CD4-positive, alpha-beta memory T cell (primary cell): ENCODE results near the gene EPHA1. TPM values are rescaled to one million over a fixed set of nuclear protein-coding genes. Genes with fewer than 3 reads are reported as not detected.

Experiments
- CTCF ChIA-PET: fragments of 350-600 bp; sonication (Branson Sonifier 250); formaldehyde crosslinking; loops from one replicate; lab custom pipeline; 2021; ENCODE audit warnings: inconsistent platforms; ENCODE audit not compliant: partially characterized antibody; lab: Charles Lee
- POLR2A ChIA-PET: fragments of 350-600 bp; sonication (Branson Sonifier 250); formaldehyde crosslinking; loops from one replicate; lab custom pipeline; 2021; ENCODE audit not compliant: partially characterized antibody; lab: Charles Lee
- DNase-seq, 5 donors: peaks; one replicate each; pipeline versions ENCODE4 v3.0.0 to v3.0.0-alpha.2; 2020 to 2022; ENCODE audit warnings: mixed read lengths in 1 of 5
- H3K27ac ChIP-seq: one replicate; pipeline ENCODE4 v1.7.0; 2013; ENCODE audit warnings: low read depth, low read length
- H3K27me3 ChIP-seq: 2 replicates; pipeline ENCODE4 v1.7.0; 2013; ENCODE audit warnings: mild to moderate bottlenecking, low read length, moderate library complexity; ENCODE audit not compliant: insufficient read depth
- H3K36me3 ChIP-seq: 2 replicates; pipeline ENCODE4 v1.7.0; 2013; ENCODE audit warnings: mild to moderate bottlenecking, low read length, moderate library complexity; ENCODE audit not compliant: insufficient read depth
- H3K4me1 ChIP-seq: 2 replicates; pipeline ENCODE4 v1.7.0; 2013; ENCODE audit warnings: mild to moderate bottlenecking, low read length, moderate library complexity; ENCODE audit not compliant: insufficient read depth
- H3K4me3 ChIP-seq, 2 donors: one replicate each; pipeline ENCODE4 v1.7.0; 2013; ENCODE audit warnings: low read length in 2 of 2, mild to moderate bottlenecking in 1 of 2
- H3K9me3 ChIP-seq, 2 donors: one replicate each; pipeline ENCODE4 v1.7.0; 2013; ENCODE audit warnings: low read length in 2 of 2, control low read depth in 1 of 2; ENCODE audit not compliant: control insufficient read depth in 1 of 2
- H3K27ac Mint-ChIP-seq, 7 donors: one replicate each; pipeline ENCODE4 v1.8.0; 2020 to 2021; ENCODE audit warnings: mixed read lengths in 7 of 7, mild to moderate bottlenecking in 6 of 7, inconsistent platforms in 3 of 7, moderate library complexity in 3 of 7
- H3K27me3 Mint-ChIP-seq, 2 donors: one replicate each; pipeline ENCODE4 v1.8.0; 2020 to 2021; ENCODE audit warnings: mixed read lengths in 2 of 2
- H3K36me3 Mint-ChIP-seq, 2 donors: one replicate each; pipeline ENCODE4 v1.8.0; 2020 to 2021; ENCODE audit warnings: mixed read lengths in 2 of 2, inconsistent platforms in 1 of 2, mild to moderate bottlenecking in 1 of 2
- H3K4me1 Mint-ChIP-seq, 4 donors: one replicate each; pipeline ENCODE4 v1.8.0; 2020 to 2021; ENCODE audit warnings: mixed read lengths in 4 of 4, mild to moderate bottlenecking in 1 of 4
- H3K4me3 Mint-ChIP-seq, 8 donors: one replicate each; pipeline ENCODE4 v1.8.0; 2020 to 2021; ENCODE audit warnings: mixed read lengths in 8 of 8, mild to moderate bottlenecking in 7 of 8, moderate library complexity in 6 of 8, inconsistent platforms in 3 of 8
- H3K9me3 Mint-ChIP-seq, 8 donors: one replicate each; pipeline ENCODE4 v1.8.0; 2020 to 2021; ENCODE audit warnings: mixed read lengths in 8 of 8, mild to moderate bottlenecking in 5 of 8, inconsistent platforms in 3 of 8, moderate library complexity in 1 of 8
- intact Hi-C: fragments of 100-400 bp; cut with micrococcal nuclease; formaldehyde crosslinking; loops from one replicate; pipeline ENCODE4 v1.15.1; 2023
- polyA plus RNA-seq, 2 donors: library from polyadenylated mRNA; unstranded; fragments of 300-500 nt; fragmentation: Illumina TruSeq; gene quantifications; one replicate each; pipeline ENCODE4 v1.2.3, GENCODE V29; 2021
- total RNA-seq, 2 experiments: library from RNA; stranded (reverse); gene quantifications; one replicate each; pipeline ENCODE4 v1.2.3, GENCODE V29; 2021

EPHA1 gene
- total and polyA plus RNA-seq, 4 experiments from 2014 or later = 4.2 to 34.4 (median 22.5) TPM

- H3K4me3 Mint-ChIP-seq = no peak overlapping the region
- Histone ChIP-seq H3K4me1 (no peaks in the 10 kb centered on the region), H3K27ac (no peak overlapping the region), H3K9me3 (no peaks in the 10 kb centered on the region), H3K36me3 (peaks cover 28% of the 10 kb centered on the region), H3K4me3 (no peak overlapping the region), H3K27me3 (no peaks in the 10 kb centered on the region)
- no peaks in the 10 kb centered on the region for H3K27me3 Mint-ChIP-seq
- H3K4me1 Mint-ChIP-seq = peaks cover 4 to 18% (median 9%) of the 10 kb centered on the region in 4 donors
- H3K9me3 Mint-ChIP-seq = no peaks in the 10 kb centered on the region
- intact Hi-C loops = no loop called here
- POLR2A ChIA-PET = interaction anchor here (1.1 to 3.5 kb wide), 3 partner anchors 10 to 18 kb away, joined by 3 to 15 read pairs (median 9); partner anchors contain the start of gene EPHA1
- peak overlapping the region in 4 of 7 donors; percentile 24 to 76 (median 50) for H3K27ac Mint-ChIP-seq
- no peak for DNase-seq
- CTCF ChIA-PET = interaction anchor here (0.5 to 2.8 kb wide), 3 partner anchors 18 to 849 kb away, joined by 3 to 9 read pairs (median 5); no protein-coding TSS in a partner anchor
- peaks cover 24 to 54% of the 10 kb centered on the region in 2 donors for H3K36me3 Mint-ChIP-seq
Observed at GRCh38 chr7:143397710-143398530, 10.7 kb downstream of the EPHA1 start.

- H3K27me3 ChIP-seq = no peaks in the 10 kb centered on the region
- Mint-ChIP-seq H3K4me1 (peaks cover 4 to 16% (median 10%) of the 10 kb centered on the region in 4 donors), H3K9me3 (no peaks in the 10 kb centered on the region), H3K36me3 (peaks cover 31 to 60% of the 10 kb centered on the region in 2 donors), H3K4me3 (no peak overlapping the region), H3K27me3 (no peaks in the 10 kb centered on the region), H3K27ac (peak overlapping the region in 1 of 7 donors; percentile 56)
- no peak for DNase-seq
- ChIA-PET CTCF (interaction anchor here (1.1 to 2.8 kb wide), 2 partner anchors 12 to 19 kb away, joined by 3 to 9 read pairs; no protein-coding TSS in a partner anchor), POLR2A (interaction anchor here (0.6 to 3.5 kb wide), 4 partner anchors 11 to 52 kb away, joined by 3 to 15 read pairs (median 5); partner anchors contain the start of gene EPHA1)
- no peak overlapping the region for H3K4me3 ChIP-seq
- peaks cover 31% of the 10 kb centered on the region for H3K36me3 ChIP-seq
- intact Hi-C loops = no loop called here
- H3K27ac ChIP-seq = no peak overlapping the region
- H3K4me1 ChIP-seq = no peaks in the 10 kb centered on the region
- H3K9me3 ChIP-seq = no peaks in the 10 kb centered on the region
Observed at GRCh38 chr7:143396625-143397556, 11.8 kb downstream of the EPHA1 start.

- no peaks in the 10 kb centered on the region for H3K27me3 Mint-ChIP-seq
- intact Hi-C loops = no loop called here
- H3K4me1 ChIP-seq = no peaks in the 10 kb centered on the region
- H3K27ac Mint-ChIP-seq = peak overlapping the region in 2 of 7 donors; percentile 25 to 38
- no peak overlapping the region for H3K4me3 ChIP-seq
- no peak for DNase-seq
- CTCF ChIA-PET = interaction anchor here (1.1 to 1.9 kb wide), 4 partner anchors 11 to 51 kb away, joined by 3 to 5 read pairs (median 4); no protein-coding TSS in a partner anchor
- H3K4me1 Mint-ChIP-seq = peaks cover 4 to 14% (median 10%) of the 10 kb centered on the region in 4 donors
- H3K36me3 ChIP-seq = peaks cover 38% of the 10 kb centered on the region
- POLR2A ChIA-PET = interaction anchor here (0.6 to 6.7 kb wide), 6 partner anchors 12 to 147 kb away, joined by 3 to 42 read pairs (median 5); partner anchors contain the start of genes EPHA1 and ZYX
- no peak overlapping the region for H3K4me3 Mint-ChIP-seq
- peaks cover 30 to 61% of the 10 kb centered on the region in 2 donors for H3K36me3 Mint-ChIP-seq
- H3K27me3 ChIP-seq = no peaks in the 10 kb centered on the region
- H3K9me3 Mint-ChIP-seq = no peaks in the 10 kb centered on the region
- H3K9me3 ChIP-seq = no peaks in the 10 kb centered on the region
- H3K27ac ChIP-seq = no peak overlapping the region
Observed at GRCh38 chr7:143396182-143396581, 12.5 kb downstream of the EPHA1 start.

GRCh38 chr7:143395187-143396149 lies 13.2 kb downstream of the EPHA1 start:
- no peak for DNase-seq
- H3K4me1 ChIP-seq = no peaks in the 10 kb centered on the region
- H3K9me3 ChIP-seq = no peaks in the 10 kb centered on the region
- Mint-ChIP-seq H3K9me3 (no peaks in the 10 kb centered on the region), H3K4me1 (peaks cover 4 to 12% (median 9%) of the 10 kb centered on the region in 4 donors), H3K36me3 (peaks cover 23 to 60% of the 10 kb centered on the region in 2 donors), H3K4me3 (no peak overlapping the region), H3K27ac (peak overlapping the region in 6 of 7 donors; percentile 1 to 85 (median 46)), H3K27me3 (no peaks in the 10 kb centered on the region)
- peaks cover 44% of the 10 kb centered on the region for H3K36me3 ChIP-seq
- CTCF ChIA-PET = interaction anchor here (1.2 to 2.0 kb wide), 4 partner anchors 12 to 50 kb away, joined by 3 to 6 read pairs (median 4); no protein-coding TSS in a partner anchor
- H3K27me3 ChIP-seq = no peaks in the 10 kb centered on the region
- POLR2A ChIA-PET = interaction anchor here (1.1 to 6.7 kb wide), 5 partner anchors 11 to 146 kb away, joined by 3 to 42 read pairs (median 6); partner anchors contain the start of genes EPHA1 and ZYX
- intact Hi-C loops = no loop called here
- no peak overlapping the region for H3K4me3 ChIP-seq
- H3K27ac ChIP-seq = no peak overlapping the region

- no peaks in the 10 kb centered on the region for H3K4me1 ChIP-seq
- Mint-ChIP-seq H3K27me3 (no peaks in the 10 kb centered on the region), H3K4me3 (no peak overlapping the region), H3K4me1 (peaks cover 4 to 14% (median 12%) of the 10 kb centered on the region in 4 donors), H3K36me3 (peaks cover 28 to 63% of the 10 kb centered on the region in 2 donors), H3K9me3 (no peaks in the 10 kb centered on the region), H3K27ac (peak overlapping the region in 6 of 7 donors; percentile 1 to 85 (median 46))
- intact Hi-C loops = no loop called here
- CTCF ChIA-PET = interaction anchor here (1.0 to 2.0 kb wide), 4 partner anchors 9 to 50 kb away, joined by 3 to 6 read pairs (median 4); no protein-coding TSS in a partner anchor
- no peak for DNase-seq
- no peaks in the 10 kb centered on the region for H3K27me3 ChIP-seq
- H3K27ac ChIP-seq = no peak overlapping the region
- no peaks in the 10 kb centered on the region for H3K9me3 ChIP-seq
- POLR2A ChIA-PET = interaction anchor here (1.5 to 6.7 kb wide), 3 partner anchors 13 to 95 kb away, joined by 4 to 42 read pairs (median 15); partner anchors contain the start of genes EPHA1 and ZYX
- no peak overlapping the region for H3K4me3 ChIP-seq
- peaks cover 48% of the 10 kb centered on the region for H3K36me3 ChIP-seq
Observed at GRCh38 chr7:143394777-143395176, 13.9 kb downstream of the EPHA1 start.
